DMS 273 (cell line): ENCODE results near the gene SWSAP1.

Experiments
- DNase-seq: peaks from one replicate; lab custom pipeline; 2025; ENCODE audit not compliant: unreplicated experiment; lab: John Stamatoyannopoulos, UW

SWSAP1 gene

DNA sequence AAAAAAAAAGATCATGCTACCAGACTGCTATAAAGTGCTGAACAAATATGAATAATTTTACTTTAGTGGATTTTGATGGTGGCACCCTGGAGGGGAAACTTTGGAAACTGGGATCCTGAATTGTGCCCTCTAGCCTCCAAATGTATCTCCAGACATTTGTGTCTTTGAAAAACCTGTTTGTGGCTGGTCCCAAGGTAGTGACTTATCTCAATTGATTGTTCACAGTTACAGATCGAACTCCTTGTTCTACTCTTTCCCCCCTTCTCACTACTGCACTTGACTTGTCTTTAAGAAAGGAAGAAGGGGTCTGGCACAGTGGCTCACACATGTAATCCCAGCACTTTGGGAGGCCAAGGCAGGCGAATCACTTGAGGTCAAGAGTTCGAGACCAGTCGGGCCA is 34.1 kb downstream of the SWSAP1 start:
- DNase-seq: no peak

DNA sequence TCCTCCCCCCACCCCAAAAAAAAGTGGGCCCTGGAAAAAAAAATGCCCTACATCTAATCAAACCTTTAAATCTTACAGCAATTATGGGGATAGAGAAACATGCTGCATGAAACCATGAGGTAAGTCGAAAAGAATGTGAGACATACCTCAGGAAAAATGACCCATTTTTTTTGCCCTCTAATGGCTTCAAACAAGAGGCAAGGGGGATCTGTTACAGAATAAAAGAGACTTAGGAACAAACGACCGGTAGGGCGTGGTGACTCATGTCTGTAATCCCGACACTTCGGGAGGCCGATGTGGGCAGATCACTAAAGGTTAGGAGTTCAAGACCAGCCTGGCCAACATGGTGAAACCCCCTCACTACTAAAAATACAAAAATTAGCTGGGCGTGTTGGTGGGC is 36.2 kb downstream of the SWSAP1 start:
- no peak for DNase-seq

DNA sequence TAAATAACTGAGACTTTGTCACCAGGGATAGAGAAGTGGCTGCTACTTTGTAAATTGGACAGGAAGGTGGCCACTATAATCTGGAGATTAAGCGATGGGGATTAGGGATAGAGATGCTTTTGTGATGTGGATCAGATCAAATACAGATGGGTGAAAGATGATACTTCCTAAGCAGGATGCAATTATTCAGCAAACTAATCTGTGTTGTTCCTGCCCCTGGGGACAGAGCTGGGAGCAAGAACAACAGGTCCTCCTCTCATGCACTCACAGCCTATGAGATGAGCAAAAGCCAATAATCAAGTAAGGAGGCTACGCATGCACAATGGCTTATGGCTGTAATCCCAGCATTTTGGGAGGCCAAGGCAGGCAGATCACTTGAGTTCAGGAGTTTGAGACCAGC is 40.1 kb downstream of the SWSAP1 start:
- peak; percentile 59 for DNase-seq

DNA sequence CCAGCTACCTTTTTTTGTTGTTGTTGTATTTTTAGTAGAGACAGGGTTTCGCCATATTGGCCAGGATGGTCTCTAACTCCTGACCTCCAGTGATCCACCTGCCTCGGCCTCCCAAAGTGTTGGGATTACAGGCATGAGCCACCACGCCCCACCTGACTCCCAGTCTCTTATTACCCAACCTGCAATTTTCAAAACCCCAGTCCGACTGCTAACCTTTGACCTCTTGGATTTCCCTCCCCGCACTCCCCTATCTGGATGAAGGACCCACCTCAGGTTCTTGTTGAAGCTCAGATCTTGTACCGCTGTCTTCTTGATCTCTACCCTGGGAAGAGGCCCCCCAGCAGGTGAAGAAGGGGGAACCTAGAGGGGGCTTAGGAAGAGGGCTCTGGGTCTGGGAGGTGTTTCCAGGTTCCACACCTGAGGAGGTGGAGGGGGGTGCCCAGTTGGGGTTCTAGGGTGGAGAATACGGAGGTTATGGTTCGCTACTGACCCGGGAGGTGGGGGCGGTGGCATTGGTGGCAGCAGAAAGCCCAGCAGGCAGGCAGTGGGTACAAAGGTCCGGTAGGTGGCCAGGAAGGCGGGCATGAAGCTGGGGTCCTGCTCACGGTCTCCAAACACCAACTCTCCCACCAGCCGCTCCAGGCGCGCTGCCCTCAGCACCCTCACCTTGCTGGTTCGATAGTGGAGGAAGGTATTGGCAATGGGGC is 42.0 kb downstream of the SWSAP1 start:
- DNase-seq: no peak

DNA sequence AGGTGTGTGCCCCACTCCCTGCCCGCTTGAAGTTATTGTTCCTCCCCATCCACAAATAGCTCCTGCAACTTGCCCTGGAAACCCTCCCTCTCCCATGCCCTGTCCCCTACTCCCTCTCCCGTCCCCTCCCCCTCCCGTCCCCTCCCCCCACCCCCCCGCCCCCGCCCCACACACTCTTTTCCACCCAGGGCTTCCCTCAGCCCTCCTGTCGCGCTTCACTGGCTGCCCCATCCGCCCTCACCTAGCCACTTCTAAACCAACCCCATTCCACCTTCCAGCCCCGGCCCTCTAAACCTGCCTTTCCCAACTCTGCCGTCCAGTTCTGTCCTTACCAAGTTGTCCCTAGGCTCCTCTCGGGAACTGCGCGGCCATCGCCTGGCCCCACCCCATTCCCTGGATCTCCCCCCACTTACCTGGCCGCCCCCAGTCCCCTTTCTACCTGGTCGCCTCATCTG is 43.7 kb downstream of the SWSAP1 start:
- DNase-seq: no peak

DNA sequence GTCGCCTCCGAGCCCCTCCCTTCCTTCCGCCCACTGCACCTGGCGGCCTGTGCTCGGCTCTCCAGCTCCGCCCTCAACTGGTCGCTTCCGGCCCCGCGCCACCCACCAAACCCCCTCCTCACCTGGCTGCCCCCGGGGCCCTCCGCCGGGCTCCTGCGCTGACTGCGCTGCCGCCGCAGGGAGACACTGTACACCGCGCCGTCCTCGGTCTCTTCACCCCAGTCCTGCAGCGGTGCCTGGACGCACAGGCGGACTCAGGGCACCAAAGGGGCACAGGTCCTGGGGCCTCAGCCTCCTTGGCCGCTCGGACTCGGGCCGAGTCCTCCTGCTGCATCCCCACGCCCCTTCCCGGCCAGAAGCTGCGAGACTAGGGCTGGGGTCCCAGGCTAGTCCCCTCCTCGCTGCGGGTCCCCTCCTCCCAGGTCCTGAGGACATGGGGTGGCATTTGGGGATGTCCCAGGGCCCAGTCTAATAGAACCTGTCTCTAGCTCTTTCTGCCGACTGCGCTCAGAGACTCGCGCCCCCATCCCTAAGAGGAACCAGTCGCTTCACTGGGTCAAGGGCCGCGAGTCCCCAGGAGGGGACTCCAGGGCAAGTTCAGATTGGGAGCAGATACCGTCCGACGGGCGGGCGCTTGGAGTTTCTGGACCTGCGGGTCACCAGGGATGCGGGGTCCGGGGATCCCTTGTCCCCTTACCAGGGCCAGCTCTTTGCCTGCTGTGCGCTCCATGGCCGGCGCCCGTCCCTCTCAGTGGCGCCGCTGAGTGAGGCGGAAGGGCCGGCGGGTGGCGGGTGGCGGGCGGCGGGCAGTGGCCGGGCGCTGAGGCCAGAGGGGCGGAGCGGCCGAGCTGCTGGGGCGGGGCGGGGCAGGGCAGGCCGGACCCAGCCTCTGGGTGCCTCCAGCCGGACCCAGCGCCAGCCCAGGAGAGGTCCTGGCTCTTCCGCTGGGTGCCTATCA is 44.4 kb downstream of the SWSAP1 start, which contains the start of gene RGL3:
Gene RGL3 (minus strand): TSS at position 766 of the 958 bp plus-strand sequence. CDS start 36 bp downstream, at position 730.
- DNase-seq: peak; percentile 24

DNA sequence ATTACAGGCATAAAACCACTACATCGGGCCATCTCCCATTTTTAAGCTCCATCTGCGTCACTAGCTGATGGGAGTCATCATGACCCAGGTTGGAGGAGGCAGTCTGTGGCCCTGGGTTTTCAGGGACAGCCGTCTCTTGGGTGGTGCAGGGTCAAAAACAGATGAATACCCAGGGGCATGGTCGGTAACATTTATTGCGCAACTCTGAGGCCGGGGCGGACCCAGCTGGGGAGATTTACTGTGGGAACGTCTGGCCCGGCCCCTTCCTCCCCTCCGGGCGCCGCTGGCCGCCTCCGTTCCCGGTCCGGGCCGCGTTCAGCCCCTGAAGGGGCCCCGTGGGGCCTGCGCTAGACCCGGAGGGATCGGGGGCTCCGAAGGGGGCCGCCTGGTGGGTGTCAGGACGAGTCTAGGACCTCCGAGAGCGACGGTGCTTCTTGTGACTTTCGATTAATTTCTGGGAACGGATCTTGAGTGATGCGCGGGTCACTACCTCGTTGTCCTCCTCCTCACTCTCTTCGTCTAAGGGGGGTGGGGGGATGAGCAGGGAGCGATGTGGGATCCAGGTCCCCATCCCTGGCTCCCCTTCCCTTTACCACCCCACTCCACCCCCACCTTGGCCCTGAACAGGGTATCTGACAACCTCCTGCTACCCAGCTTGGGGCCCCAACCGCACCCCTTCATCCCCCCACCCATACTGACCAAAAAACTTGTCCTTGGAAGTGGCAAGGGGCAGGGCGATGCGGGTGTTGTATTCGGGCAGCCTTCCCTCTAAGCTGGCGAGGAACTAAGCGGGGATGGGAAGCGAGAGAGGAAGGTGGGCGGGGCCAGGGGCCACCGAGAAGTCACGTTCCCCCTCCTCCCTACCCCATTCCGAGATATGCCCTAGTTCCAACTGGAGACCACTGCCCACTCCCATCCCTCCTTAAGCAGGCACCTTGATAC is 46.2 kb downstream of the SWSAP1 start:
- DNase-seq: peak; percentile 39

DNA sequence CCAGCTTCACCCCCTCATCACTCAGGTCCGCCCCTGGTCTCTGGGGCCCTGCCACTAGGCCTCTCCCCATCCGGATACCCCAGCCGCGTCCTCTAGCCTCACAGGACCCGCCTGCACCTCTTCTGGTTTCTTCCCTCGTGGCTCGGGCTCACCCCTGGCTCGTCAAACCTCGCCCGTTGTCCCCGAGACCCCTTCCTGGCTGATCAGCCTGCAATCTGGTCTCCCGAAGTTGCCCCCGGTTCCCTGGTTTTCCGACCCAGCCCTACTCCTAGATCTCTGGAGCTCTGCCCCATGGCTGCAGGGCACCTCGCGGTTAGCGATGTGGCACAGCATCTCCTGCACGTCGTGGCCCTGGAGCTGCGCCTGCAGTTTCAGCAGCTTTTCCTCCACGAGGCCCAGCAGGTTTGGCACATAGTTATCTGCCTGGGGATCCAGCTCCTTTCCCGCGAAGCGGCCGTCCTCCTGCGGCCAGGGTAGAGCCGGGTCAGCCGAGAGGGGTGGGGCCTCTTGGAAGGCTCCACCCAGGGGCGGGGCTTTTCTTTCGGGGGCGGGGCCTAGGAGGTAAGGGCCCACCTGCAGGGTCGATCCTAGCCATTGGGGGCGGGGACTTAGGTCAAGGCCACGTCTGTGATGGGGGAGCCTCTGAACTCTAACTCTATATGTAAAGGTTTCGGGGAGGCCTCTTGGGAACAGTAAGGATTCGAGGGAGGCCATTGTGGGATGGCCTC is 47.1 kb downstream of the SWSAP1 start:
- DNase-seq: peak; percentile 58

DNA sequence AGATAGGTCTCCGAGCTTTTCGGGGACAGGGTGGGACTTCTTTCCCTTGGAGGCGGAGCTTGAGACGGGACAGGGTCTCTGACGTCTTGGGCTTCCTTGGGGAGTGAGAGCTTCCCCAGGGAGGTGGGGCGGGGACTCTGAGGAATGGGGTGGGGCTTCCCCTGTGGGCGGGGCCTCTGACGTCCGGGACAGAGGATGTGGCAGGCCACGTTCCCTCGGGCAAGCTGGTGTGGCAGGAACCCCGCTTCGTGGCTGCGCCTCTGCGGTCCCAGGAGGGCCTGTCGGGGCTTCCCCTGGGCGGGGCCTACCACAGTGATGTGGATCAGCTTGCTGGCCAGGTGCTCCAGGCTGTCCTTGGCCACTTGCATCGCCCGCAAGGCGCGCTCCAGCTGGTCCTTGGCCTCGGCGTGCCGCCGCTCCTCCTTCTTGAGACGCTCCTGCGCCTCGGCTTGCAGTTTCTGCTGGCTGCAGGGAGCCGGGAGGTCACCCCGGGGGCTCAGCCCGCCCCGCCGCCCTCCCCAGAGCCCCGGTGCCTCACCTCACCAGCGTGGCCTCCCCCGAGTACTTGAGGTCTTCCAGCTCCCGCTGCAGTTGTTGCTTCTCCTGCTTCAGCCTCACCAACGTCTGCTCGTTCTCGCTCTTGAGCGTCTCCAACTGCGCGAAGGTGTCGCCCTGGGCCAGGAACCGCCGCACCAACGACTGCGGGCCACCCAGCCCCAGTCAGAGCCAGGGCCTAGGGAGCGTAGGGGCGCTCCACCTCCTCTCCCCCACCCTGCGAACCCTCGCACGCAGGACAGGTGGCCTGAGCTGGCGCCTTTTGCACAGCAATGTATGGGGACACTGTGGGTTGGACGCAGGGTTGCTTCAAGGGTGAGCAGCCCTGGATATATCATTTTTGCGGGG is 47.9 kb downstream of the SWSAP1 start:
- DNase-seq: peak; percentile 61

DNA sequence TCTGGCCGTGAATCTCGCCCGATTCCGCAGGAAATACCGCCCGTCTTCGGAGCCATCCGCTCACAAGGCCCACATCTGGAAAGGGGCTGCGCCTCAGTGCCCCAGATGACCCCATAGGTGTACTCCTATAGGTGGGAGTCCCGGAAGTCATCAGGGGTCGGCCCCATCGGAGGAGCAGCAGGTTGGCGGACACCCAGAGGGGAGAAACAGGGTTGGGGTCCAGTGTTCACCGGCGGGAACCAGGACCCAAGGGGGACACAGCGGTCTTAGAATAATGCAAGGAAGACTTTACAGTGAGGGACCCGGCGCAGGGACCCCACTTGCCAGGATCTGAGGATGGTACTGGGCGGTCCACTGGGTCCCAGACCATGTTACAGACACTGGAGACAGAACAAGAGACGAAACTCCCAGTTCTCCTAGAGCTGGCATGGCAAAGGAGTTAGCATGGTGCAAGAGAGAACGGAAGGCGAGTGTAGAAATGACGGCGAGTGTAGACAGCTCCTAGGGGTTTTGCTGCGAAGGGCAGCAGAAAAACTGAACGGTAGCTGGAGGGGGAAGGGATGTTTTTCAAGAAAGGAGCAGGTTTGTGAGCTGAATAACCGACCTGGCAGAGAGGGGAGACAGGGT is 48.8 kb downstream of the SWSAP1 start:
- DNase-seq: peak; percentile 54

DNA sequence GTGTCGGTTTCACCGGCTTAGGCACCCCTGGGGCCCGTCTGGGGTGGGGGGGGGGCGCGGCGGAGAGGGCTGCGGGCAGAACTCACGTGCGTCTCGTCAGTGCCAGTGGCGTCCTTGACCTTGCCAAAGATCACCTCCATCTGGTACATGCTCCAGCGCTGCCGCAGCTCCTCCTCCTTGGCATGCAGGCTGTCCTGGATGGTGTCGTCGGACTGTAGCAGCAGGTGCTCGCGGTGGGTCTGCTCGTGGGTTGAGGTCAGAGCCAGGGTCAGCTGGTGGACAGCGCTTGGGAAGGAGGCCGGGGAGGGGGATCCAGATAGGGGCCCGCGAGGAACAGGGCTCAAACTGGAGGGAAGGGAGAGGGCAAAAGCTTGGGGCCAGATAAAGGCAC is 49.3 kb downstream of the SWSAP1 start:
- DNase-seq: peak; percentile 54
